A549 (cell line): ENCODE results near the gene KERA.

Experiments
- BHLHE40 ChIP-seq: IDR thresholded peaks from 2 replicates; pipeline ENCODE4 v1.6.1; 2012; ENCODE audit warnings: low read depth, low read length, inconsistent platforms
- CTCF ChIP-seq: fragments of >200 bp; sonication (Bioruptor Twin); formaldehyde crosslinking; IDR thresholded peaks from 3 replicates; pipeline ENCODE4 v1.5.1; 2016
- EP300 ChIP-seq, 2 experiments: fragments of >200 bp; sonication (Bioruptor Twin); formaldehyde crosslinking; IDR thresholded peaks; 2 replicates in 1 of 2; 3 replicates in 1 of 2; pipeline ENCODE4 v1.6.1; 2016 to 2017
- JUNB ChIP-seq: fragments of >200 bp; sonication (Bioruptor Twin); formaldehyde crosslinking; IDR thresholded peaks from 2 replicates; pipeline ENCODE4 v1.6.1; 2016
- KDM5A ChIP-seq: fragments of 200-600 bp; sonication (generic); IDR thresholded peaks from 2 replicates; pipeline ENCODE4 v1.6.1; 2016; ENCODE audit warnings: antibody characterized with exemption, mild to moderate bottlenecking
- MAX ChIP-seq: IDR thresholded peaks from 2 replicates; pipeline ENCODE4 v1.6.1; 2012
- NR3C1 ChIP-seq: fragments of >200 bp; sonication (Bioruptor Twin); formaldehyde crosslinking; IDR thresholded peaks from 3 replicates; pipeline ENCODE4 v1.6.1; 2017
- POLR2AphosphoS2 ChIP-seq: conservative IDR thresholded peaks from 2 replicates; pipeline ENCODE4 v1.6.1; 2012; ENCODE audit warnings: low read length, improper control_type of control experiment, inconsistent platforms
- SMC3 ChIP-seq: fragments of >200 bp; sonication (Bioruptor Twin); formaldehyde crosslinking; IDR thresholded peaks from 3 replicates; pipeline ENCODE4 v1.6.1; 2018; ENCODE audit warnings: inconsistent platforms
- TF ChIP-seq, protein P1 (sequence below): fragments of >200 bp; sonication (Bioruptor Twin); formaldehyde crosslinking; IDR thresholded peaks from 3 replicates; pipeline ENCODE4 v1.6.1; 2016
- TF ChIP-seq, protein P2 (sequence below): fragments of 150-350 bp; IDR thresholded peaks from 2 replicates; pipeline ENCODE4 v1.6.1; 2014; ENCODE audit warnings: low read depth, mild to moderate bottlenecking, low read length
- TF ChIP-seq, protein P3 (sequence below): fragments of 450-650 bp; IDR thresholded peaks from 2 replicates; pipeline ENCODE4 v1.6.1; 2014; ENCODE audit warnings: antibody characterized with exemption
- TF ChIP-seq, protein P4 (sequence below): fragments of 200-600 bp; sonication (generic); IDR thresholded peaks from 2 replicates; pipeline ENCODE4 v1.6.1; 2016; ENCODE audit warnings: antibody characterized with exemption, mild to moderate bottlenecking, moderate library complexity
- TF ChIP-seq, protein P5 (sequence below): IDR thresholded peaks from 2 replicates; pipeline ENCODE4 v1.6.1; 2012

- TF ChIP-seq, protein P1, sequence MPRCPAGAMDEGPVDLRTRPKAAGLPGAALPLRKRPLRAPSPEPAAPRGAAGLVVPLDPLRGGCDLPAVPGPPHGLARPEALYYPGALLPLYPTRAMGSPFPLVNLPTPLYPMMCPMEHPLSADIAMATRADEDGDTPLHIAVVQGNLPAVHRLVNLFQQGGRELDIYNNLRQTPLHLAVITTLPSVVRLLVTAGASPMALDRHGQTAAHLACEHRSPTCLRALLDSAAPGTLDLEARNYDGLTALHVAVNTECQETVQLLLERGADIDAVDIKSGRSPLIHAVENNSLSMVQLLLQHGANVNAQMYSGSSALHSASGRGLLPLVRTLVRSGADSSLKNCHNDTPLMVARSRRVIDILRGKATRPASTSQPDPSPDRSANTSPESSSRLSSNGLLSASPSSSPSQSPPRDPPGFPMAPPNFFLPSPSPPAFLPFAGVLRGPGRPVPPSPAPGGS, result no peak
- TF ChIP-seq, protein P2, sequence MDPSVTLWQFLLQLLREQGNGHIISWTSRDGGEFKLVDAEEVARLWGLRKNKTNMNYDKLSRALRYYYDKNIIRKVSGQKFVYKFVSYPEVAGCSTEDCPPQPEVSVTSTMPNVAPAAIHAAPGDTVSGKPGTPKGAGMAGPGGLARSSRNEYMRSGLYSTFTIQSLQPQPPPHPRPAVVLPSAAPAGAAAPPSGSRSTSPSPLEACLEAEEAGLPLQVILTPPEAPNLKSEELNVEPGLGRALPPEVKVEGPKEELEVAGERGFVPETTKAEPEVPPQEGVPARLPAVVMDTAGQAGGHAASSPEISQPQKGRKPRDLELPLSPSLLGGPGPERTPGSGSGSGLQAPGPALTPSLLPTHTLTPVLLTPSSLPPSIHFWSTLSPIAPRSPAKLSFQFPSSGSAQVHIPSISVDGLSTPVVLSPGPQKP, result no peak
- TF ChIP-seq CTCF, result no peak
- no peak for TF ChIP-seq POLR2AphosphoS2
- TF ChIP-seq EP300 (IDR thresholded peaks at IDR 0.05), result no peak
- TF ChIP-seq, protein P3, sequence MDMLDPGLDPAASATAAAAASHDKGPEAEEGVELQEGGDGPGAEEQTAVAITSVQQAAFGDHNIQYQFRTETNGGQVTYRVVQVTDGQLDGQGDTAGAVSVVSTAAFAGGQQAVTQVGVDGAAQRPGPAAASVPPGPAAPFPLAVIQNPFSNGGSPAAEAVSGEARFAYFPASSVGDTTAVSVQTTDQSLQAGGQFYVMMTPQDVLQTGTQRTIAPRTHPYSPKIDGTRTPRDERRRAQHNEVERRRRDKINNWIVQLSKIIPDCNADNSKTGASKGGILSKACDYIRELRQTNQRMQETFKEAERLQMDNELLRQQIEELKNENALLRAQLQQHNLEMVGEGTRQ, result no peak
- no peak for TF ChIP-seq BHLHE40
- TF ChIP-seq MAX, result no peak
- TF ChIP-seq, protein P4, sequence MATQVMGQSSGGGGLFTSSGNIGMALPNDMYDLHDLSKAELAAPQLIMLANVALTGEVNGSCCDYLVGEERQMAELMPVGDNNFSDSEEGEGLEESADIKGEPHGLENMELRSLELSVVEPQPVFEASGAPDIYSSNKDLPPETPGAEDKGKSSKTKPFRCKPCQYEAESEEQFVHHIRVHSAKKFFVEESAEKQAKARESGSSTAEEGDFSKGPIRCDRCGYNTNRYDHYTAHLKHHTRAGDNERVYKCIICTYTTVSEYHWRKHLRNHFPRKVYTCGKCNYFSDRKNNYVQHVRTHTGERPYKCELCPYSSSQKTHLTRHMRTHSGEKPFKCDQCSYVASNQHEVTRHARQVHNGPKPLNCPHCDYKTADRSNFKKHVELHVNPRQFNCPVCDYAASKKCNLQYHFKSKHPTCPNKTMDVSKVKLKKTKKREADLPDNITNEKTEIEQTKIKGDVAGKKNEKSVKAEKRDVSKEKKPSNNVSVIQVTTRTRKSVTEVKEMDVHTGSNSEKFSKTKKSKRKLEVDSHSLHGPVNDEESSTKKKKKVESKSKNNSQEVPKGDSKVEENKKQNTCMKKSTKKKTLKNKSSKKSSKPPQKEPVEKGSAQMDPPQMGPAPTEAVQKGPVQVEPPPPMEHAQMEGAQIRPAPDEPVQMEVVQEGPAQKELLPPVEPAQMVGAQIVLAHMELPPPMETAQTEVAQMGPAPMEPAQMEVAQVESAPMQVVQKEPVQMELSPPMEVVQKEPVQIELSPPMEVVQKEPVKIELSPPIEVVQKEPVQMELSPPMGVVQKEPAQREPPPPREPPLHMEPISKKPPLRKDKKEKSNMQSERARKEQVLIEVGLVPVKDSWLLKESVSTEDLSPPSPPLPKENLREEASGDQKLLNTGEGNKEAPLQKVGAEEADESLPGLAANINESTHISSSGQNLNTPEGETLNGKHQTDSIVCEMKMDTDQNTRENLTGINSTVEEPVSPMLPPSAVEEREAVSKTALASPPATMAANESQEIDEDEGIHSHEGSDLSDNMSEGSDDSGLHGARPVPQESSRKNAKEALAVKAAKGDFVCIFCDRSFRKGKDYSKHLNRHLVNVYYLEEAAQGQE, result no peak
- TF ChIP-seq, protein P5, sequence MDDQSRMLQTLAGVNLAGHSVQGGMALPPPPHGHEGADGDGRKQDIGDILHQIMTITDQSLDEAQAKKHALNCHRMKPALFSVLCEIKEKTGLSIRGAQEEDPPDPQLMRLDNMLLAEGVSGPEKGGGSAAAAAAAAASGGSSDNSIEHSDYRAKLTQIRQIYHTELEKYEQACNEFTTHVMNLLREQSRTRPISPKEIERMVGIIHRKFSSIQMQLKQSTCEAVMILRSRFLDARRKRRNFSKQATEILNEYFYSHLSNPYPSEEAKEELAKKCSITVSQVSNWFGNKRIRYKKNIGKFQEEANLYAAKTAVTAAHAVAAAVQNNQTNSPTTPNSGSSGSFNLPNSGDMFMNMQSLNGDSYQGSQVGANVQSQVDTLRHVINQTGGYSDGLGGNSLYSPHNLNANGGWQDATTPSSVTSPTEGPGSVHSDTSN, result no peak
- TF ChIP-seq NR3C1, result no peak
- TF ChIP-seq SMC3, result no peak
- no peak for TF ChIP-seq JUNB
- TF ChIP-seq KDM5A, result no peak
These were observed 36.7 kb downstream of the KERA start for GRCh38 chr12:91021076-91021475.
